ENCODE measurements around the gene SLC16A7. TPM values are rescaled to one million over a fixed set of nuclear protein-coding genes. Genes with fewer than 3 reads are reported as not detected.

Gene SLC16A7, protein sequence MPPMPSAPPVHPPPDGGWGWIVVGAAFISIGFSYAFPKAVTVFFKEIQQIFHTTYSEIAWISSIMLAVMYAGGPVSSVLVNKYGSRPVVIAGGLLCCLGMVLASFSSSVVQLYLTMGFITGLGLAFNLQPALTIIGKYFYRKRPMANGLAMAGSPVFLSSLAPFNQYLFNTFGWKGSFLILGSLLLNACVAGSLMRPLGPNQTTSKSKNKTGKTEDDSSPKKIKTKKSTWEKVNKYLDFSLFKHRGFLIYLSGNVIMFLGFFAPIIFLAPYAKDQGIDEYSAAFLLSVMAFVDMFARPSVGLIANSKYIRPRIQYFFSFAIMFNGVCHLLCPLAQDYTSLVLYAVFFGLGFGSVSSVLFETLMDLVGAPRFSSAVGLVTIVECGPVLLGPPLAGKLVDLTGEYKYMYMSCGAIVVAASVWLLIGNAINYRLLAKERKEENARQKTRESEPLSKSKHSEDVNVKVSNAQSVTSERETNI
- total RNA-seq (2022; extraction: Qiagen RNA extraction; ENCODE audit: low read depth), result 0.07 to 0.21 TPM (median 0.16 TPM) in 5 replicates

DNA sequence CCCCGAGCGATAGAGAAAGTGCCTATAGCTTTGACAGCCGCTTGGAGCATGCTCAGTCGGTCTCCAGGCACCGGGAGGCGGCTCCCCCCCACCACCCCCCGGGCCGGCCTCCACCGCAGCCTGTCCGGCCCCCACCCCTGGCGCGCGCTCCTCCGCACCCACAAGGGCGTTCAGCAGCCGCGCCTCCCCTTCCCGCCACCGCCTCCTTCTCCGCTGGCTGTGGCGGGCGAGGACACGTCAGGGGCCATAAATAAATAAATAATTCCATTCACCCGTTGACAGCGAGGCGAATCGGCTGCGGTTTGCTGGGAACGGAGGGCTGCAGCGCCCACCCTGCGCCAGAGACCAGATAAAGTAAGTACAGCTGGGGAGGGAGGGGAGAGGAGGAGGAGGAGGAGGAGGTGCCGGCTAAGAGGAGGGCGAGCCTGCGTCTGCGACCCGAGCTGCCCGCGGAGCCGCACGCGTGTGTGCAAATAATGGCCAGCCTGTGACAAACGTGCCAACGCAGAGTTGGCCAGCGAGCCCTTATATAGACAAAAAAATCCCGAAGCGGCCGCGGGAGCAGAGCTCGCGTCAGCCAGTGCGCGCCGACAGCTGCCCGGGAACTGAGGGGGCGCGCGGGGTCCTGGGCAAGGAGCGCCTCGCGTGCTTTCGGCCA, at the start of gene SLC16A7:
SLC16A7 (plus strand) TSS at position 147 of the 658 bp plus-strand sequence. CDS start 108,773 bp downstream, outside the sequence.

Data from A549 treated with RU486 at 1 μM for 4 hours (cell line).